GM21825 (cell line): ENCODE data around the gene P2RY2.
"Not testable (repeated sequence)": the region's sequence is repeated elsewhere in the genome, so short reads cannot be mapped to it uniquely, and the experiment has no call there.

Source experiments
- ATAC-seq: cut with Tn5 transposase; IDR thresholded peaks from one replicate; pipeline ENCODE4 v1.9.1; 2021; ENCODE audit warnings: mild to moderate bottlenecking, moderate library complexity; ENCODE audit not compliant: unreplicated experiment

P2RY2 gene

GRCh38 chr11:73226297-73227006, 8.4 kb downstream of the P2RY2 start:
- ATAC-seq, result no peak

GRCh38 chr11:73227571-73228211, 9.6 kb downstream of the P2RY2 start:
- ATAC-seq, result no peak

- ATAC-seq, result no peak
Observed at GRCh38 chr11:73228268-73229134, 10.4 kb downstream of the P2RY2 start.

GRCh38 chr11:73229321-73229895, 11.3 kb downstream of the P2RY2 start:
- no peak for ATAC-seq

GRCh38 chr11:73229896-73230875, 12.1 kb downstream of the P2RY2 start:
- ATAC-seq, result no peak

- ATAC-seq, result no peak
Observed at GRCh38 chr11:73230931-73231330, 12.8 kb downstream of the P2RY2 start.

- ATAC-seq, result not testable (repeated sequence)
Observed at GRCh38 chr11:73232487-73232886, 14.4 kb downstream of the P2RY2 start.

- ATAC-seq, result no peak
Observed at GRCh38 chr11:73233211-73233610, 15.1 kb downstream of the P2RY2 start.

GRCh38 chr11:73233692-73234470, 15.8 kb downstream of the P2RY2 start:
- ATAC-seq, result no peak

GRCh38 chr11:73234471-73235181, 16.5 kb downstream of the P2RY2 start:
- ATAC-seq, result no peak

GRCh38 chr11:73235236-73235786, 17.2 kb downstream of the P2RY2 start:
- no peak for ATAC-seq

- ATAC-seq, result no peak
Observed at GRCh38 chr11:73236205-73236765, 18.2 kb downstream of the P2RY2 start.

- no peak for ATAC-seq
Observed at GRCh38 chr11:73236854-73237253, 18.8 kb downstream of the P2RY2 start.

- ATAC-seq, result no peak
Observed at GRCh38 chr11:73237471-73238290, 19.6 kb downstream of the P2RY2 start.

GRCh38 chr11:73239111-73239521, 21.0 kb downstream of the P2RY2 start:
- no peak for ATAC-seq

GRCh38 chr11:73239571-73240189, 21.6 kb downstream of the P2RY2 start:
- no peak for ATAC-seq
